DMS 273 (cell line): Measurements from ENCODE around the gene EXOC6B.
"Not testable (repeated sequence)": the region's sequence is repeated elsewhere in the genome, so short reads cannot be mapped to it uniquely, and the experiment has no call there.

Source experiments
- DNase-seq: peaks from one replicate; lab custom pipeline; 2025; ENCODE audit not compliant: unreplicated experiment; lab: John Stamatoyannopoulos, UW

The EXOC6B gene

DNA sequence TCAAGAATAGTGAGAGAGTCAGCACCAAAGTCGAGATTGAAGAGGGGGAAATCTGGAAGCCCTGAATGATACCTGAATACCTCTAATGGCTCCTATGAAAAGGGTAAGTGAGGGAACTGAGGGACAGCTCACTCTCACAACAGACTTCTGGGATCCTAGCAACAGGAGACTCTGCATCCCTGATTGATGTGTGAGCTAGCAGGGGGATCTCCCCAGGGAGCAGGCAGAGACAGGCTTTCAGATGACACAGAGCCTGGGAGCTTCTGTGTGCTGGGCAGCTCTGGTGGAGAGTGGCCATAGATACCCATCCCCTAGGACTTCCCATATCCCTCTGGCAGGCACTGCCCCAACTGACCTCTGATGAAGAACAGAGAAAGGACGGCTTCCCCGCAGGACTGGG, 206.2 kb downstream of the EXOC6B start:
- DNase-seq: no peak

DNA sequence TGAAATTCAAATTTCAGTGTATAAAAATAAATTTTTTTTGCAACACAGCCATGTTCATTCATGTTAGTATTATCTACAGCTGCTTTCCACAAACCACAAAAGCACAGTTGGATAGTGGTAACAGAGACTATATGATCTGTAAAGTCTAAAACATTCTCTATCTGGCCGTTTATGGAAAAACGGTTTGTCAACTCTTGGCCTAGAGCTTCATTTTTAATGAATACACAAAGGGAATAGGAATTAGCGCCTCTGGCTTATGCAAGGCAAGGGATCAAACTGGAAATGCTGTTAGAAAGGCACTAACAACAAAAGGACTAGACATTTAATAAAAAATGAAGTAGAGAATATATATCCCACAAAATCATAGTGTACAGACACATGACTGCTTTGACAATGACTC, 211.9 kb downstream of the EXOC6B start:
- no peak for DNase-seq

DNA sequence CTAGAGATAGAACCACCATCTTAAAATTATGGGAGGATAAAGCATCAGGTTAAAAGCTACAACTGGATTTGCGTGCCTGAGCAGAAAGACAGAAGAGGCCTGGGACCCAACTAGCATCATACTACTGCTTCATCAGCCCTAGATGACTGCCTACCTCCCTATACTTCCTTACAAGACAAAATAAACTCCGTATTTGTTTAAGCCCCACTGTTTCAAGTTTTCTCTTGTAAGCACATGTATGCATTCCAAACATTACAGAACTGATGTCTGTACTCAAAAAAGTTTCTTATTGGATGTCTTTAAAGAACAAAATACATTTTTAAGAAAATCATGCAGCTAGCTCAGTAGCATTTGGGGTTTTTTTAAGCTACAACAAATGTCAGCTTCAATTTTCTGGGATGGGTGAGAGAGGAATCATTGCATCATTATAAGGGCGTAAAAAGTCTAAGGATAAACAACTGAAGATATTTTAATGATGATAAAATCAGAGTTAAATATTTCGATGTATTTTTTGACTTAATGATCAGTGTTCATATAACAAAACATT, 213.1 kb downstream of the EXOC6B start:
- no peak for DNase-seq

DNA sequence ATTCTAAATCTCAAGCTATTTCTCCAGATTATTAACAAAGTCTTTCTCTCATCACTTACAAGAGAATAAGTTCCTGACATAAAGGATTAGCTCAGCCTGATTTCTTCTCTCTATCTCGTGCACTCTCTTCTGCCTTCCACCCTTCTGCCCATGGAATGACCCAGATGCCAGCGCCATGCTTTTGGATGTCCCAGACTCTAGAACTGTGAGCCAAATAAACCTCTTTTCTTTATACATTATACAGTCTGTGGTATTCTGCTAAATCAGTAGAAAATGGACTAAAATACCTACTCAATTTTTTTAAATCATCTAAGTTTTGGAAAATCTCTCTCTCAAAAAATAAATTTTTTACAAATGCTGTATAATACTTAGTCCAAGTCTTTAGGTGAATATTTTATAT, 218.6 kb downstream of the EXOC6B start:
- no peak for DNase-seq

DNA sequence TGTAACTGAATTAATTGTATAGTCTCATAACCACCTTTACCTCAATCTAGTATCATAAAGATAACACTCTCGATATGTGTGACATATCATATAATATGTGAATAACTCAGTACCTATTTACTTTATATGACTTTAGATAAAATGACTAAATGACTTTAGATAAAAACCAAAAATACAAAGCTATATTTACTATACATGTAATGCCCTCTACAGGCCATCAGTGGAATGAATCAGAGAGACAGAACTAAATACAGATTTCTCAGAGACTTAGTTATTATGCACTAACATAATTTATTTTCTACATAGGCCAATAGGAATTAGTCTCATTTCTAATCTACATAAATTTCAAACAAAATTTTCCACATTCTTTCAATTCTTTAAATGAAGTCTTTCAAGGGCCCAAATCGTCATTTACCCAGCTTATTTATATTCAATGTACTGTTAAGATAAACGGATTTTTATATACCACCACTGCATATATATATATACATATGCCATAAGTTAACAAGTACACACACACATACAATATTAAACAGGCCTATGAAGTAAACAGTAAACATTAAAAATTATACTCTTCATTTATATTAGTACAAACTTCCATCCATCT, 219.9 kb downstream of the EXOC6B start:
- peak; percentile 29 for DNase-seq

DNA sequence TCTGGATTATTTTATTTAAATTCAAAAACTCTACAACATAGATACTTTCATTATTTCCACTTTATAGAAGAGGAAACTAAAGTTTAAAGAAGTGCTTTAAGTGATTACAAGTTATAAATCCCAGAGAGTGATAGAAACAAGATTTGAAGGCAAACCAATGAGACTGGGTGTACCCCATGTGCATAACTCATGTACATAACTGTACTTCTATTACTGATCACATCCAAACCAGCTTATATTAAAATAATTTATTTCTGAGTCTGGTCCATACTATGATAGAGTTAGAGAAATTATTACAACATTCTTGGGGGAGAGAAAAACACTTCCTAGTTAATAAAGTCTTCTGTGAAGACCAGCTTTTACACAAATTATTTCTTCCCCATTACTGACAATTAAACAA, 221.4 kb downstream of the EXOC6B start:
- no peak for DNase-seq

DNA sequence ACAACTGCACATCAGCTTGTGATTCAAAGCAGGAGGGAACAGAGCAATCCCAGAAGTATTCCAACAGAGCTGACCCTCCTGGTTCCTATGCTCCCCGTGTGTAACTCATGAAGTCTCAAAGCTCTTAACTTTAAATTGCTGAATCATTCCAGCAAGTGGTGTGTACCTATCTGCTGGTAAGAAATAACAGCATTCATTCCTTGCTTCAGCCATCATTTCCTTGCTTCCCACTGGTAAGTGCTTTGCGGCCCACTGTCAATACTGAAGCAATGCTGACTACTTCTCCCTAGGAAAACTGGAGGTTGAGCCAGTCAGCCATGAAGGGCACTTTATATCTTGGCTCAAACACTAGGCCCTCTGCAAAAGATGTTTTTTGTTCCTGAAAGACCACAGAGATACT, 222.4 kb downstream of the EXOC6B start:
- DNase-seq: no peak

DNA sequence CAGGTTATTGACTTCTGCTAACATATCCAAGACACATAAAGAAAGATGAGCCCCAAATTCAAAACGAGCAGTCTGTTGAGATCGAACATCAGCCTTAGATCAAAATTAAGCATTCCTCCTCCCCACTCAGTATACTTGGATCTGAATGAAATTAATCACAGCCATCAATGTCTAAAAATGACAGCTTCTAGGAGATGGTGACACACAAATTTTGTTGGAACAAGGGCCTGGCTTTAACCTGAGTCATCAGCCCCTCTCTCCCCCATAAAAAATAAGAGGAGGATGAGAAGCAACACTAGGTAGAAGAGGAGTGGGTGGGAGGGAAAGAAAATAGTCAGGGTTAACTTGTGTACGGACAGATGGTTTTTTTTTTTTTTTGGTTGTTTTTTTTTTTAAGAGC, 223.1 kb downstream of the EXOC6B start:
- no peak for DNase-seq

DNA sequence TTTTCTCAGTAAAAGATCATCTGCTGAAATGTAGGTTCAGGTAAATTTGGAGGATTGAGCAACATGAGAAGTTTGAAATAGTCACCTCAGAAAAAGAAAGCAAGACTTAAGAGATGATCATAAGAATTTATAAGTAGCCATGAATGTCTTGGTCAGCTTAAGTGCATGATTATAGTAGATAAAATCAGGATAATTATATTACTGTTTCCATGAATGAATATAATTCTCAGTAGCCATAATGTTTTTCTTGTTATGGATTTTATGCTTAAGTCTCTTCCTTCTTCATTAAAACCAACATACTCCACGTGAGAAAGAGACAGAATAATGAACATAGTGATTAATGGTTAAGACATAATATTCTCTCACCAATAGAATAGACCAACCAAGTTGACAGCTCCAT, 223.7 kb downstream of the EXOC6B start:
- no peak for DNase-seq

DNA sequence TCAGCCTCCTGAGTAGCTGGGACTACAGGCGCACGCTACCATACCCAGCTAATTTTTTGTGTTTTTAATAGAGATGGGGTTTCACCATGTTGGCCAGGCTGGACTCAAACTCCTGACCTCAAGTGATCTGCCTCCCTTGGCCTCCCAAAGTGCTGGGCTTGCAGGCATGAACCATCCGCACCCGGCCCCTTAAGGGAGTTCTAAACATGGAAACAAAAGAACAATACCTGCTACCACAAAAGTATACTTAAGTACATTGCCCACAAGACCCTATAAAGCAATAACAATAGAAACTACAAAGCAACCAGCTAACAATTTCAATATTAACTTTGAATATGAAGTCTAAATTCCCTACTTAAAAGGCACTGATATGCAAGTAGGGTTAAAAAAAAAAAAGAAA, 242.0 kb downstream of the EXOC6B start:
- DNase-seq: not testable (repeated sequence)

DNA sequence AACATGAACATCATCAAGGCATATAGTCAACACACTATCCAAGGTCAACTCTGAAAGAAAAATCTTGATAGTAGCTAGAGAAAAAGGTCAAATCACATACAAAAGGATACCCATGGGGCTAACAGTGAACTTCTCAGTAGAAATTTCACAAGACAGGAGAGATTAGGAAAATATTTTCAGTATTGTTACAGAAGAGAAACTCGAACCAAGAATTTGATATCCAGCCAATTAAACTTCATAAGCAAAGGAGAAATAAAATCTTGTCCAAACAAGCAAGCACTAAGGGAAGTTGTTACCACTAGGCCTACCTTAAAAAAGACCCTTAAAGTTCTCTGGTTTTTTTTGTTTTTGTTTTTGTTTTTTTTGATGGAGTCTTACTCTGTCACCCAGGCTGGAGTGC, 242.5 kb downstream of the EXOC6B start:
- no peak for DNase-seq

DNA sequence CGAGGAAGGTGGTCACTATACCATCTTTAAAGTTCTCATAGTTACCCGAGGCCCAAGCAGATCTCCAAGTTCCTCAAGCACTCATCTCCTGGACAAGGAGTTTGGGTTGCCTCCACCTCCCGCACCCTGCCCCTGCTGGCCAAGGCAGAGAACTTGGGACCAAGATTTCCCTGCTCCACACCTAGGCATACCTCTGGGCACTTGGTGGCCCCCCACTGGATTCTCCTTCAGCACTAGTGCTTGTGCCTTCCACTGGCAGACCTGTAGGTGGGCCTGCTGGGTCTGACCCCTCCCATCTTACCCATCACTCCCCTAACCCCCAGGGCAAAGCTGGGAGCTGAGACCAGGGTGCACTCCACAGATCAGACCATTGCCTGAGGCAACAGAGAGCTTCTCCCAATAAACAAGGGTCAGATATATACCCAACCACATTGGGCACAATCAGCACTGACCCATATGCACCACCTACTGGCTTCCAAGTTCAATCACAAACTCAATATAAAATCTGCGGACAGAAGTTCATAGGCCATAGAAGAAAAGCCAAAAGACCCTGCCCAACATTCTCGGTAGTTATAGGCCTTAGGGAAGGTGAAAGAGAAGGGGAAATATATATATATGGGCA, 244.2 kb downstream of the EXOC6B start:
- no peak for DNase-seq

DNA sequence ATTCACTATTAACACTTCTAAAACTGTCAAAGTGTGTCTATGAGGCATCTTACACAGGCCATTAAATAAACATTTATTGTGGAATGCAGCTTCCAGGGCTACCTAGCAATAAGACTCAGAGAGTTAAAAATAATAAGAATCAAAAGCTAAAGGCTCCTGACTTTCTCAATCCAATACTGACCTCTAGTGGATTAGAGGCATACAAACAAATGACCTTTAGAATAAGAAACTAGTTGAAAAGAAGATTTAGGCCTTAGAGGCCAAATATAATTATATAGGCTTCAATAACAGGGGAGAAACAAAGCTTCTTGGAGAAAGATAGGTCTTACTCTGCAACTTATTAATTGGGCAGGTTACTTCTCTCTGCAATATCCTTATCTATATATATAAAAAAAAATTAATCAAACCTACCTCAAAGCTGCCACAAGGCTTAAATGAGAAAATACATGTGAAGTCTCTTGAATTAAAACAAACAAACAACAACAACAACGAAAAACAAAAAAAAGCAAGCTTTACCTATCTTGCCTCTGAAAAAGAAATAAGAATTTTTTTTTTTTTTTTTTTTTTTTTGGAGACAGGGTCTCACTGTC, 246.1 kb downstream of the EXOC6B start:
- peak; percentile 63 for DNase-seq

DNA sequence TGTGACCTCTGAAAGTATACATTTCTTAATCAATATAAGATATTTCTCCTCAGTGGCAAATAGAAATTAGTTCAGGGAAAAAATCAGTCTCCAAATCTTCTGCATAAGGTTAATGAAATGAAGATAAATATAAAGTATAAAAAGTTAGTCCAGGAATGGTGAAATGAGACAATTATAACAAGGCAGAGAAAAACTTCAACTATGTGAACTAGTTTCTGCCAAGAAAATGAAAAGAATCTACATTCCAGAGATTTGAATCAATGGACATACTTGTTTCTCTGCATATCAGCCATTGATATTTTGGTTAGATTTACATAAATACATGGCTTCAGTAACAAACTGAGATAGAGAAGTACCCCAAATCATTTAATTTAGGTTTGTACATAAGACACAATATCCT, 249.0 kb downstream of the EXOC6B start:
- DNase-seq: no peak

DNA sequence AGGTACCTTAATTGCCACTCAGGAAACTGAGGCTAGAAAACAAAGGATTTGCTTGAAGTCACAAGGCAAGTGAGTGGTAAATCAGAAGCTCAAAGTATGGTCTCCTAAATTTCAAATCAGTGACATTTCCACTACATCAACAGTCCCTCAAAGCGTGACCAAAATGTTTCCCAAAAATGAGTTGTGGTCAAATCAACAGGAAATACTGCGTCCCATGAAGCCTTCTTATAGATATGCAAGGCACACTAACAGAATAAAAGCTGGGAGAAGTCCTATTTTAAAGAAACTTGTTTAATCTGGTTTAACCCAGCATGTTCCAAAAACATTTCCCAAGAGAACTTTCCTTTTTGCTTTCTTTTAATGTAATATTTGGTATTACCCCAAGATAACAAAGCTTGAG, 249.4 kb downstream of the EXOC6B start:
- no peak for DNase-seq

DNA sequence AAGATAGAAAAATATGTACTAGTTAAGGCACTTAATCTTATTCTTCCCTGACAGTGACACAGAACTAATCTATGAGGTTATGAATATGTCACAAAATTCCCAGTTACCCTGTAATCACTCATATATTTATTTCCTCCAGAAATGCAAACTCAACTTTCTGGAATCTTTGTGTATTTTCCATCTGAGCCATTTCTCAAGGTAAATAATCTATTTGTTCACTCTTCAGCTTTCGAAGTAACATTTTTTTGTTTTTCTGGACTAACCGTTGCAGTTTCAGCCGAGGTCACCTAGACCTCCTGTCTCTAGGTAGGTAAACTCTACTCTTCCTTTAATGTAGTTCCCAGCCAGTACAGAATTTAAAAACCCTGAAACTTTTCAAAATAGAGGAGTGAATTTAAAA, 250.9 kb downstream of the EXOC6B start:
- no peak for DNase-seq

DNA sequence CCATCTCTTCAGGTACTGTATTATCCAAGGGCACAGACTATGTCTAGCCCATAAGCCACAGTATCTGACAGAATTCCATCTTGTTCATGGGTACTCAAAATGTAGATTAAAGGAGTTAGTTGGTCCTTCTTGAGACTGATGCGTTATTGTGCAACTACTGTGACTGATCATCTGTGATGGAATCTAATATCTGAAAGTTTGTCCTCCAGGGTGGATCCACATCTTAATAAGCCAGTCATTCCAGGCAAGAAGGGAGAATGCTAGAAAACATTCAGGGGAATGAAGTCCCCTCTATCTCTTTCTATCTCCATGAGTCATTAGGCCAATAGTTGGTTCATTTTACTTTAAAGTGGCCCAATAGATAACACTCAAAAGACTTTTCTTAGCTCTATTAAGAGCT, 252.6 kb downstream of the EXOC6B start:
- no peak for DNase-seq

DNA sequence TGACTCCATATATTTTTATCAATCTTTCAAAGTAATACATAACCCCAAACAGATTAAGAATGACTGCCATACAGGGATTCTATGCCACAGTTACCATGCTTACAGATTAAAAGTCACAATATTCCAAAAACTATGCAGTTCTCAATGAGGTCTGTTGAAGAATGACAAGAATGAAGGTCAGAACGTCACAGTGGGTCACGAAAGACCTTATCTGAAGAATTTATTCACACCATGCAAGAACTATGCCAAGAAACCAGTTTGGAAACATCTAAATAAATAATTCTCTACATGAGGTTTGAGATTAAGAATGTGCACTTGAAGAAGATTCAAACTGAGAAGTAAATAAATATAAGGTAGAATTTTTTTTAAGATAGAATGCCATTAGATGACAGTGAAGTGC, 253.3 kb downstream of the EXOC6B start:
- DNase-seq: no peak

DNA sequence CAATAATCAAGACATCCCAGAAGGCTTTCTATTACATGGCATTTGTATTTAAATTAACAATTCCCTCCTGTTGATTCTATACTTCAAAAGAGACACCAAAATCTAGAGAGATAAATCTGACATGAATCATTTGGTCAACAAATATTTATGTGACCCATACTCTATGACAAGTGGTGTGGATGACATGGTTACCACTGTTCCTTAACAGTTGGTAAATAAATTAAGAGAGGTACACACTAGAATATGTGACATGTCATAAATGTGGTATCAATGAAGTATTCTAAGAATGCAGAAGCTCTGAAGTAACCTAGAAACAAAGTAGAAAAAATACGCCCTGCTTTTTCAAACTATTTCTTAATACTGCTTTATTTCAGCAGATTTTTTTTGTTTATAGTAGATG, 255.4 kb downstream of the EXOC6B start:
- no peak for DNase-seq

DNA sequence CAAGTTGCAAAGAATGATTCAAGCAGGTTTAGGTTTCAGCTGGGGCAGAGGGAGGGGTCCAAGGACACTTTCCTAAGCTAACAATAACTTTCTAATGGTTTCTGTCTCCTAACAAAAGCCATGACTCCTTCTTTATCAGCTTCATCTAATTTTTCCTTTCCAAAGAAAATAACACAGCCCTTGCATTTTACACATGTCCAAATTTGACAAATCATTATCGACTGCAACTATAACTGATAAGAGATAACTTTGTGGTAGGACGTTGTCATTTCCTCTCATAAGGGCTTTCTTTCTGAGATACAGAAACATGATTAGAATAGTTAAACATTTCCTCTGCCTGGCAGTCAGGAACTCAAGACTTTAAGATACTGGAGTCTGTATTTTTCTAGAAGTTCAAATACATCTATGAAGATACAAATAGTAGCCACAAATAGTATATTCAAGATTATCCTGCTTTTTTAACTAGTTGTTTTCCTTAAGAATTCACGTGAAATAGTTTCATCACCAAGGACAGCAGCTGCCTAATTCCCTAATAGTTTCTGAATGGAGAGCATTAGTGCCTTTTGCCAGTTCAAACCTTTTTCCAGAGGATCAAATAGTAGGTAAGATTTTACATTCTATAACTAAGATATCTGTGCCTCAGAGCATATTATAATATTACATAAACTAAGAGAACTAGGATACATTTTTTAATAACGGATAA, 263.2 kb downstream of the EXOC6B start:
- no peak for DNase-seq

DNA sequence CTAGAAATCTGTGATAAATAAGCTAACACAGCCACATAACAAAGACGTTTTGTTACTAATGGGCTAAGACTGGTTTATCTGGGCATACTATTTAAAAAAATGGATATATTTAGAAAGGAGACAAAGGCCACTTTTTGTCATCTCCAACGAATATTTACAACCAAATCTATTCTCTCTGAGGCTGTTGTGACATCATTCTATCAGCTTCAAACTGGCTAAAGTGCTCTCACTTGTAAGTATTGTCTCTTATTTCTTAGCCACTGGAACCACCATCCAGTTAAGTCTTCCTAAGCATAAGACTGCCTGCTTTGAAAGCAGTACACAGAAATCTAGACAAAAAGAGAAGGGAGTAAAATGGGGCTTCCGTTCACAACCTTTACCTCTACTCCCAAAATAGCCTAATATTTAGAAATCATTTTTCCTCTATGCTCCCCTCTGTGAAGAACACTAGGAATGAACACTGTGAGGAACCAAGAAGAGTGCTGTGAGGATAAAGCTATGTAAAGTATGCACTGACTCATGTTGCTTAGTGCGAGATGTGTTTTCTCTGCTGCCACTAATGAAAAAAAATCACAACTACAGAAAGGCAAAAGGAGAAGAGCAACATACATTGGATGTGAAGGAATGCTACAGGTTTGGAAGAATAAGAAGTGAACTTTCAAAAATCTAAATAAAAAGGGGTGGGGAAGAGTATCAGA, 264.1 kb downstream of the EXOC6B start:
- no peak for DNase-seq
